Measurements from ENCODE around the gene C3orf33. TPM values are rescaled to one million over a fixed set of nuclear protein-coding genes. Genes with fewer than 3 reads are reported as not detected.

Gene C3orf33
- total and polyA plus RNA-seq, 9 of the 15 experiments (the other 6 are each of a cell fraction or from before 2014, with no cell fraction given): 4.1 to 10.2 (median 6.0) TPM

DNA sequence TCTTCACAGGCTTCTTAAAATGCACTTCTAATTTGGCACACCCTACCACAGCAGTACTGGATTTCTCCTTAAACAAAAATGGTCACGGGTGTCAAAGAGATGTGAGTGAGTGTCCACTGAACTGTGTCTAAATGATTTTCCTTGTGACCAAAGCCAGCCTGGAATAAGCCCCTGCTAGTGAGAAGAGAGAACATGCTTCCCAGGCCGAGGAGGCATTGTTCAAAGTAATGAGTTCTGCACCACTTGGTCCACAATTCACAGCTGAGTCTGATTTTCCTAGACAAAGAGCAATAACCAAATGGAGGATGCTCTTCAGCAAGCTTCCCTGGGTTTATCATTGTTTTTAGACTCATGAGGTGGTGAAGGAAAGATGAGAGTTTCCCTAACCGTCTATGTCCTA lies 65.0 kb downstream of the C3orf33 start:
- H3K27me3 ChIP-seq (ENCODE audit: control insufficient read depth in 2 of 2, insufficient read depth in 2 of 2, low read length in 2 of 2): no peaks in the 10 kb centered on the region
- no peak overlapping the region for H3K27ac ChIP-seq (ENCODE audit: extremely low read depth, low read depth, low read length)
- FAIRE-seq: no peak
- no peak for TF ChIP-seq NCOA2 (IDR thresholded peaks at IDR 0.05; ENCODE audit: partially characterized antibody in 2 of 2)
- TF ChIP-seq, protein P1, sequence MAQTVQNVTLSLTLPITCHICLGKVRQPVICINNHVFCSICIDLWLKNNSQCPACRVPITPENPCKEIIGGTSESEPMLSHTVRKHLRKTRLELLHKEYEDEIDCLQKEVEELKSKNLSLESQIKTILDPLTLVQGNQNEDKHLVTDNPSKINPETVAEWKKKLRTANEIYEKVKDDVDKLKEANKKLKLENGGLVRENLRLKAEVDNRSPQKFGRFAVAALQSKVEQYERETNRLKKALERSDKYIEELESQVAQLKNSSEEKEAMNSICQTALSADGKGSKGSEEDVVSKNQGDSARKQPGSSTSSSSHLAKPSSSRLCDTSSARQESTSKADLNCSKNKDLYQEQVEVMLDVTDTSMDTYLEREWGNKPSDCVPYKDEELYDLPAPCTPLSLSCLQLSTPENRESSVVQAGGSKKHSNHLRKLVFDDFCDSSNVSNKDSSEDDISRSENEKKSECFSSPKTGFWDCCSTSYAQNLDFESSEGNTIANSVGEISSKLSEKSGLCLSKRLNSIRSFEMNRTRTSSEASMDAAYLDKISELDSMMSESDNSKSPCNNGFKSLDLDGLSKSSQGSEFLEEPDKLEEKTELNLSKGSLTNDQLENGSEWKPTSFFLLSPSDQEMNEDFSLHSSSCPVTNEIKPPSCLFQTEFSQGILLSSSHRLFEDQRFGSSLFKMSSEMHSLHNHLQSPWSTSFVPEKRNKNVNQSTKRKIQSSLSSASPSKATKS (CRISPR knock-in tag; IDR thresholded peaks at IDR 0.05): no peak
- no peak for TF ChIP-seq RHOXF2B (CRISPR knock-in tag; conservative IDR thresholded peaks at IDR 0.05)
- no peak overlapping the region for H3K9ac ChIP-seq (ENCODE audit: insufficient read depth in 1 of 2, low read depth in 2 of 2, low read length in 2 of 2)
- H3K4me2 ChIP-seq (ENCODE audit: insufficient read depth, low read length): no peak overlapping the region
- CTCF ChIA-PET (ENCODE audit: low intra/inter-chr PET ratio): no interaction called here
- POLR2A ChIA-PET: no interaction called here
- ATAC-seq: no peak
- no peaks in the 10 kb centered on the region for H3K36me3 ChIP-seq (ENCODE audit: control insufficient read depth, insufficient read depth, low read length)
- DNase-seq (ENCODE audit: extremely low read depth in 1 of 4, low spot score in 3 of 4): no peak
- BruUV-seq (replicated peaks): no TSS peak
- H2AFZ ChIP-seq (ENCODE audit: low read depth, low read length): no peak overlapping the region
- no peaks in the 10 kb centered on the region for H3K9me1 ChIP-seq (ENCODE audit: control insufficient read depth, insufficient read depth, low read length)
- H3K4me1 ChIP-seq (replicated peaks in 1 of 2; ENCODE audit: control insufficient read depth in 2 of 2, insufficient read depth in 2 of 2, low read length in 2 of 2): peaks cover 6 to 25% of the 10 kb centered on the region in 2 experiments; a peak in 4 of 5 replicates
- no peaks in the 10 kb centered on the region for H4K20me1 ChIP-seq (replicated peaks; ENCODE audit: control insufficient read depth, insufficient read depth, low read length)
- no peaks in the 10 kb centered on the region for H3K79me2 ChIP-seq (ENCODE audit: control insufficient read depth, insufficient read depth, low read length)
- 11% methylated on average over 3 of the region's 3 CpGs for WGBS (ENCODE audit: insufficient coverage, low coverage, missing lambda C conversion rate)
- intact Hi-C loops (cut with micrococcal nuclease): no loop called here
- H3K9me3 ChIP-seq (replicated peaks; ENCODE audit: control insufficient read depth, insufficient read depth, low read depth, low read length): no peaks in the 10 kb centered on the region
- in situ Hi-C loops (cut with MboI): no loop called here
- no peak overlapping the region for H3K4me3 ChIP-seq

GRCh38 chr3:155739154-155739553 lies 66.9 kb downstream of the C3orf33 start:
- Histone ChIP-seq H2AFZ (ENCODE audit: low read depth, low read length) (no peak overlapping the region), H3K36me3 (ENCODE audit: control insufficient read depth, insufficient read depth, low read length) (no peaks in the 10 kb centered on the region), H3K9ac (ENCODE audit: insufficient read depth in 1 of 2, low read depth in 2 of 2, low read length in 2 of 2) (no peak overlapping the region), H3K79me2 (ENCODE audit: control insufficient read depth, insufficient read depth, low read length) (no peaks in the 10 kb centered on the region), H3K9me3 (replicated peaks; ENCODE audit: control insufficient read depth, insufficient read depth, low read depth, low read length) (no peaks in the 10 kb centered on the region), H3K9me1 (ENCODE audit: control insufficient read depth, insufficient read depth, low read length) (no peaks in the 10 kb centered on the region), H3K4me3 (no peak overlapping the region), H3K4me1 (replicated peaks in 1 of 2; ENCODE audit: control insufficient read depth in 2 of 2, insufficient read depth in 2 of 2, low read length in 2 of 2) (peaks cover 6 to 12% of the 10 kb centered on the region in 2 experiments; a peak in 3 of 5 replicates), H3K27me3 (ENCODE audit: control insufficient read depth in 2 of 2, insufficient read depth in 2 of 2, low read length in 2 of 2) (no peaks in the 10 kb centered on the region), H4K20me1 (replicated peaks; ENCODE audit: control insufficient read depth, insufficient read depth, low read length) (no peaks in the 10 kb centered on the region), H3K27ac (ENCODE audit: extremely low read depth, low read depth, low read length) (no peak overlapping the region), H3K4me2 (ENCODE audit: insufficient read depth, low read length) (no peak overlapping the region)
- CTCF ChIA-PET (ENCODE audit: low intra/inter-chr PET ratio): interaction anchor here (0.7 kb wide), 1 partner anchor 67 kb away, joined by 5 read pairs; the partner anchor contains the start of gene C3orf33
- DNase-seq (ENCODE audit: extremely low read depth in 1 of 4, low spot score in 3 of 4): peak in 2 of 4 experiments; percentile 29 to 43
- intact Hi-C loops (cut with micrococcal nuclease): no loop called here
- no TSS peak for BruUV-seq (replicated peaks)
- in situ Hi-C loops (cut with MboI): no loop called here
- FAIRE-seq: peak; percentile 11
- POLR2A ChIA-PET: interaction anchor here (0.7 kb wide), 1 partner anchor 173 kb away, joined by 3 read pairs; no protein-coding TSS in a partner anchor
- 11% methylated on average over 5 of the region's 5 CpGs for WGBS (ENCODE audit: insufficient coverage, low coverage, missing lambda C conversion rate)
- peak; percentile 48; the same call in 1 of the 3 replicates for ATAC-seq
- peak in 1 of 2 experiments; percentile 51; a peak in 2 of 4 replicates for TF ChIP-seq RAD21 (CRISPR knock-in tag; conservative IDR thresholded peaks at IDR 0.05 in 1 of 2, IDR thresholded peaks at IDR 0.05 in 1 of 2)
- peak in 2 of 3 experiments; percentile 13 to 44; a peak in 3 of 6 replicates for TF ChIP-seq CTCF (IDR thresholded peaks at IDR 0.05 in 2 of 3, conservative IDR thresholded peaks at IDR 0.05 in 1 of 3; ENCODE audit: insufficient read depth in 2 of 3, low read depth in 1 of 3, low read length in 3 of 3)
- TF ChIP-seq, protein P2, sequence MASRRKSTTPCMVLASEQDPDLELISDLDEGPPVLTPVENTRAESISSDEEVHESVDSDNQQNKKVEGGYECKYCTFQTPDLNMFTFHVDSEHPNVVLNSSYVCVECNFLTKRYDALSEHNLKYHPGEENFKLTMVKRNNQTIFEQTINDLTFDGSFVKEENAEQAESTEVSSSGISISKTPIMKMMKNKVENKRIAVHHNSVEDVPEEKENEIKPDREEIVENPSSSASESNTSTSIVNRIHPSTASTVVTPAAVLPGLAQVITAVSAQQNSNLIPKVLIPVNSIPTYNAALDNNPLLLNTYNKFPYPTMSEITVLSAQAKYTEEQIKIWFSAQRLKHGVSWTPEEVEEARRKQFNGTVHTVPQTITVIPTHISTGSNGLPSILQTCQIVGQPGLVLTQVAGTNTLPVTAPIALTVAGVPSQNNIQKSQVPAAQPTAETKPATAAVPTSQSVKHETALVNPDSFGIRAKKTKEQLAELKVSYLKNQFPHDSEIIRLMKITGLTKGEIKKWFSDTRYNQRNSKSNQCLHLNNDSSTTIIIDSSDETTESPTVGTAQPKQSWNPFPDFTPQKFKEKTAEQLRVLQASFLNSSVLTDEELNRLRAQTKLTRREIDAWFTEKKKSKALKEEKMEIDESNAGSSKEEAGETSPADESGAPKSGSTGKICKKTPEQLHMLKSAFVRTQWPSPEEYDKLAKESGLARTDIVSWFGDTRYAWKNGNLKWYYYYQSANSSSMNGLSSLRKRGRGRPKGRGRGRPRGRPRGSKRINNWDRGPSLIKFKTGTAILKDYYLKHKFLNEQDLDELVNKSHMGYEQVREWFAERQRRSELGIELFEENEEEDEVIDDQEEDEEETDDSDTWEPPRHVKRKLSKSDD (conservative IDR thresholded peaks at IDR 0.05; ENCODE audit: low read length): no peak
- no peak for TF ChIP-seq ZNF586 (CRISPR knock-in tag; conservative IDR thresholded peaks at IDR 0.05)
